GM06990 (cell line): ENCODE results near the gene PPP6R2.

Experiments used
- DNase-seq: peaks from one replicate; pipeline ENCODE4 v3.0.0-alpha.2; 2011; ENCODE audit not compliant: insufficient read length; ENCODE audit errors: extremely low read depth
- H3K27me3 ChIP-seq: replicated peaks from 2 replicates; pipeline ENCODE4 v1.6.0; 2011; ENCODE audit warnings: low read length; ENCODE audit not compliant: control insufficient read depth, insufficient read depth
- H3K36me3 ChIP-seq: 2 replicates; pipeline ENCODE4 v1.5.1; 2011; ENCODE audit warnings: low read length; ENCODE audit not compliant: control insufficient read depth, insufficient read depth
- H3K4me3 ChIP-seq: replicated peaks from 2 replicates; pipeline ENCODE4 v1.5.1; 2011; ENCODE audit warnings: low read depth, mild to moderate bottlenecking, control low read depth, low read length
- TF ChIP-seq, protein P1 (sequence below): IDR thresholded peaks from 2 replicates; pipeline ENCODE4 v1.5.1; 2011; ENCODE audit warnings: low read length, control low read depth, mild to moderate bottlenecking, inconsistent platforms; ENCODE audit not compliant: insufficient read depth, poor library complexity, severe bottlenecking

Gene PPP6R2

DNA sequence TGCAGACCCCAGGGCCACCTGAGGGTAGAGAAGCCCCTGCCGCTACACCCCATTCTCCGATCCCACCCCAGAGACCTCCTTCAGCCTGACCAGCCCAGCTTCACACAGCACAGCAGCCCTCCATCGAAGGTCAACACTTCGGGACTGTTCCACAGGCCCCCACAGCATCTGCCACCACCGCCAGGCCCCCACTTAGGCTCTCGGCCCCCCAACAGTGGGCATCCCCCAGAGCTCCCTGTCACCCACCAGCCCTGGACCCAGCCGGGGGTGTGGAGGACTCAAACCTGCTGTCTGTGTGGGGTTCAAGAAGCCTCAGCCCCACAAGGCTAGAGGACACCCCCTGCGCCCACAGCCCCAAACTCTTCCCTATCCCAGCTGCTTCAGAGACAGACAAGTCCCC, 125.5 kb downstream of the PPP6R2 start:
- TF ChIP-seq, protein P1, sequence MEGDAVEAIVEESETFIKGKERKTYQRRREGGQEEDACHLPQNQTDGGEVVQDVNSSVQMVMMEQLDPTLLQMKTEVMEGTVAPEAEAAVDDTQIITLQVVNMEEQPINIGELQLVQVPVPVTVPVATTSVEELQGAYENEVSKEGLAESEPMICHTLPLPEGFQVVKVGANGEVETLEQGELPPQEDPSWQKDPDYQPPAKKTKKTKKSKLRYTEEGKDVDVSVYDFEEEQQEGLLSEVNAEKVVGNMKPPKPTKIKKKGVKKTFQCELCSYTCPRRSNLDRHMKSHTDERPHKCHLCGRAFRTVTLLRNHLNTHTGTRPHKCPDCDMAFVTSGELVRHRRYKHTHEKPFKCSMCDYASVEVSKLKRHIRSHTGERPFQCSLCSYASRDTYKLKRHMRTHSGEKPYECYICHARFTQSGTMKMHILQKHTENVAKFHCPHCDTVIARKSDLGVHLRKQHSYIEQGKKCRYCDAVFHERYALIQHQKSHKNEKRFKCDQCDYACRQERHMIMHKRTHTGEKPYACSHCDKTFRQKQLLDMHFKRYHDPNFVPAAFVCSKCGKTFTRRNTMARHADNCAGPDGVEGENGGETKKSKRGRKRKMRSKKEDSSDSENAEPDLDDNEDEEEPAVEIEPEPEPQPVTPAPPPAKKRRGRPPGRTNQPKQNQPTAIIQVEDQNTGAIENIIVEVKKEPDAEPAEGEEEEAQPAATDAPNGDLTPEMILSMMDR, result no peak

DNA sequence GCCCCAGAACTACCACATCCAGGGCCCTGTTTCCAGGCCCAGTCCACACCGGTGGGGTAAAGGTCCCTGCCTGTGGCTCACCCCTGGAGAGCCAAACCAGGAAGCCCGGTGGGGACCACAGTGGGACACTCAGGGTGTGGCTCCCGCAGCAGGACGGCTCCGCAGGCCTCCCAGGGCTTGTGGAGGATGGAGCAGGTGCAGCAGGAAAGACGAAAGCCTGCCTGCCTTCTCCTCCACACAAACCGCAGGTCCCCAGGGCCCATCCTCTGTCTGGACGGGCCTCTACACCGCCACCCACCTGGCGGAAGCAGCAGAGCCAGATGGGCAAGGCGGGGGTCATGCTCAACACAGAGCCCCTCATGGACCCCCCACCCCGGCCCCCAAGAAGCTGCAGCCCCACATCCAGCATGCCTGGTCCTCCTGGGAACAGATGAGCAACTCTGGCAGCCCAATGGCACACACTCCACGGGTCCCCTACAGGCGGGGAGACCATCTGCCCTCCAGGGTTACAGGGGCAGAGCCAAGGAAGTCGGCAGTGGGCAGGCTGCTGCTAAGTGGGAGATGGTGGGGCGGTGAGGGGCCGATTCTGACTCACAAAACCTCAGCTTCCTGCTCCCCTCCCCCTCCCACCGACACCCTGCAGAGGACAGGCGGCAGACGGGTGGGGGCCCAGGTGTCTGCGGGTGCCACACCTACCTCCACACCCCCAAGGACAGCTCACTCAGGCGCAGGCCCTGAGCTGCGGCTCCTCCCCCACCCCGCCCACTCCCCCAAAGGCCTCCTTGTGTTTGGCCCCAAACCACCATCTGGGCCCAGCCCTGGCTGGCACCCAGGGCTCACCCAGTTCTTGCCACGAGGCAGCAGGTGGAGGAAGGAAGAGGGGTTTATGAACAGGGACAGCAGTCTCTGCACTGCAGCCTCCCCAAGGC, 126.5 kb downstream of the PPP6R2 start:
- DNase-seq, result peak; percentile 94
- H3K27me3 ChIP-seq, result no peaks in the 10 kb centered on the region
- TF ChIP-seq, protein P1, result peak; percentile 18
- peaks cover 31% of the 10 kb centered on the region for H3K36me3 ChIP-seq
- peak overlapping the region; percentile 50 for H3K4me3 ChIP-seq

More for the DNA sequence above, 125.5 kb downstream of the PPP6R2 start:
- no peak for DNase-seq
- Histone ChIP-seq H3K27me3 (no peaks in the 10 kb centered on the region), H3K36me3 (peaks cover 39% of the 10 kb centered on the region), H3K4me3 (peak overlapping the region; percentile 50; the same call in 1 of the 2 replicates)

DNA sequence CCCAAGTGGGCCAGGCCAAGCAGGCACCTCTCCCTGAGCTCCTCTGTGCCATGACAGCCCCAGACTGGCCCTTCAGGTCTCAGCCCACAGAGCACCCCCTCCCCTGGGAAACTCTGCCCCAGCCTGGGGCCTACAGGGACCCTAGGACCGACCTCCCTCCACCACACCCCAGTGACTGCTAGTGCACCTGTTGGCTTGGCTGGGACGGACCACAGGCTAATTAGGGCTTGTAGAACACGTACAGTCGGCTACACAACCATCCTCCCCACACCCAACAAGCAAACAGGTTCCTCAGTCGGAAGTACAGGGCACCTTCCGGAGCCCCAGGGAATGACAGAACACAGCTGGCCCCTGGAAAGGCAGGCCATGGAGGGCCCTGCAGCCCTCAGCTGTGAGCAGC, 127.4 kb downstream of the PPP6R2 start:
- Histone ChIP-seq H3K4me3 (peak overlapping the region; percentile 42), H3K36me3 (peaks cover 23% of the 10 kb centered on the region), H3K27me3 (no peaks in the 10 kb centered on the region)
- DNase-seq, result peak; percentile 68
- TF ChIP-seq, protein P1, result no peak

DNA sequence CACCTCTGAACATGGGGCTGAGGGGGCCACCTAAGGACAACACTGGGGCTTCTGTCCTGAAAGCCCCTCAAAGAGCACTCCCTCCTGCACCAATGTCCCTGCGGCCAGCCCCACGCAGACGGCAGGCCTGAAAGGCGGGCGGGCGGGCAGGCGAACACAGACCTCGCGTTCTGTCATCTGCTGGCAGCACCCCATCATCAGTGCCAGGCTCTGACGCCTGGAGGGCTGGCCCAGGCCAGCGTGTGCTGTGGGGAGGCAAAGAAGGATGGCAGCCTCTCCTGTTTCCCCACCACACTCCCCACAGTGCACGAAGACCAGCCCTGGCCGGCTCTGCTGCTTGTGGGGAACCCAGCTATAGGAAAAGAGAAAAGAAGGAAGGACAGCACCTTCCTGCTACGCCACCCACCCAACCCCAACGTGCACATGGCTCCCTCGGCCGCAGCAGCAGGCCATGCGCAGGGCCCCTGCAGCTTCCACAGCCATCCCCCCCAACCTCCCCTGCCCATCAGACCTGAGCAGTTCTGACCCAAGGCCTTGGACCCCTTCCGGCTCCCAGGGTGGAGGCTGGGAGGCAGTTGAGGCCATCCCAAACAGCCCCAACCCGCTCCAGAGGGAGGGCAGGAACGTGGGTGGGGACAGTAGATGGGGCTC, 128.2 kb downstream of the PPP6R2 start:
- Histone ChIP-seq H3K4me3 (peak overlapping the region; percentile 26; the same call in 1 of the 2 replicates), H3K36me3 (peaks cover 14% of the 10 kb centered on the region)

DNA sequence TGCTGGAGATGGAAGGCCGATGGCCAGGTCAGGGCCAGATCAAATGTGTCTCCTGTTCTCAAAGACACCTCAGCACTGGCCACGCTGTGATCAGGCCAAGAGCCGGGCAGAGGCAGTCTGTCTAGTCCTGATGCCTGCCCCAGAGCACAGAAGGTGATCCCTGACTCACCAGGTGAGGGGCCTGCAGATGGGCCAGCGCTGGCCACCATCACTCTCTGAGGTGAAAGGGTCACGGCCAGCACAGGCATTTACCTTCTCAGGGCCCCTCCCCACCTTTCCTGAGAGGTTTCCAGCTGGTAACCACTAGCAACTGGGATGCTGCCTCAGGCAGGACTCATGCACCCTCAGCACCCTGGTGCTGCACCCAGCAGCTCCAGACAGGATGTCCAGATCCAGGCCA, 128.8 kb downstream of the PPP6R2 start:
- no peak for DNase-seq
- TF ChIP-seq, protein P1, result no peak
- Histone ChIP-seq H3K4me3 (no peak overlapping the region), H3K27me3 (no peaks in the 10 kb centered on the region), H3K36me3 (peaks cover 9% of the 10 kb centered on the region)

More for the DNA sequence above, 128.2 kb downstream of the PPP6R2 start:
- TF ChIP-seq, protein P1, result no peak
- H3K27me3 ChIP-seq, result no peaks in the 10 kb centered on the region
- no peak for DNase-seq
